OCI-LY1 (cell line): Measurements from ENCODE around the gene AFF1.

Source experiments
- H2AFZ ChIP-seq: fragments of 200-600 bp; sonication (generic), shearing (Covaris generic); 2 replicates; pipeline ENCODE4 v1.6.0; 2014; ENCODE audit warnings: antibody characterized with exemption, mild to moderate bottlenecking, low read length
- H3F3A ChIP-seq: fragments of 200-600 bp; sonication (generic), shearing (Covaris generic); 2 replicates; pipeline ENCODE4 v1.6.0; 2014; ENCODE audit warnings: mild to moderate bottlenecking, antibody characterized with exemption, low read length, moderate library complexity; ENCODE audit not compliant: insufficient read depth
- H3K27ac ChIP-seq: fragments of 200-600 bp; sonication (generic); 2 replicates; pipeline ENCODE4 v1.5.1; 2014; ENCODE audit warnings: low read length, mixed run types, mild to moderate bottlenecking, low read depth; ENCODE audit not compliant: poor library complexity, severe bottlenecking
- H3K27me3 ChIP-seq: fragments of 200-600 bp; sonication (generic); 2 replicates; pipeline ENCODE4 v1.6.0; 2014; ENCODE audit warnings: antibody characterized with exemption, mild to moderate bottlenecking, low read length, moderate library complexity; ENCODE audit not compliant: insufficient read depth
- H3K36me3 ChIP-seq: fragments of 200-600 bp; sonication (generic); 2 replicates; pipeline ENCODE4 v1.6.1; 2014; ENCODE audit warnings: mild to moderate bottlenecking, antibody characterized with exemption, low read length, moderate library complexity, mixed read lengths; ENCODE audit not compliant: insufficient read depth
- H3K4me1 ChIP-seq: fragments of 200-600 bp; sonication (generic); 2 replicates; pipeline ENCODE4 v1.5.1; 2014; ENCODE audit warnings: mild to moderate bottlenecking, low read length, moderate library complexity; ENCODE audit not compliant: insufficient read depth, severe bottlenecking
- H3K4me2 ChIP-seq: fragments of 200-600 bp; sonication (generic), shearing (Covaris generic); 2 replicates; pipeline ENCODE4 v1.6.1; 2014; ENCODE audit warnings: low read length
- H3K4me3 ChIP-seq: fragments of 200-600 bp; sonication (generic); 2 replicates; pipeline ENCODE4 v1.5.1; 2014; ENCODE audit warnings: low read length, low read depth, mild to moderate bottlenecking, mixed read lengths; ENCODE audit not compliant: poor library complexity, severe bottlenecking
- H3K79me2 ChIP-seq: fragments of 200-600 bp; shearing (Covaris generic); 2 replicates; pipeline ENCODE4 v1.6.1; 2016; ENCODE audit warnings: mixed run types, low read length, mixed read lengths; ENCODE audit not compliant: insufficient read depth
- H3K9ac ChIP-seq: fragments of 200-600 bp; sonication (generic), shearing (Covaris generic); 2 replicates; pipeline ENCODE4 v1.6.1; 2014; ENCODE audit warnings: mild to moderate bottlenecking, low read length, mixed read lengths
- H3K9me2 ChIP-seq: fragments of 200-600 bp; sonication (generic), shearing (Covaris generic); 2 replicates; pipeline ENCODE4 v1.6.1; 2014; ENCODE audit warnings: low read depth, mild to moderate bottlenecking, low read length, mixed read lengths
- H3K9me3 ChIP-seq: fragments of 200-600 bp; shearing (Covaris generic); 2 replicates; pipeline ENCODE4 v1.6.1; 2014; ENCODE audit warnings: low read length, mixed read lengths
- H4K20me1 ChIP-seq: fragments of 200-600 bp; sonication (generic), shearing (Covaris generic); 2 replicates; pipeline ENCODE4 v1.6.0; 2016; ENCODE audit warnings: mild to moderate bottlenecking, low read length; ENCODE audit not compliant: insufficient read depth
- CTCF ChIP-seq: fragments of 200-600 bp; sonication (generic), shearing (Covaris generic); IDR thresholded peaks from 2 replicates; pipeline ENCODE4 v1.5.1; 2017; ENCODE audit warnings: mild to moderate bottlenecking, antibody characterized with exemption, low read length, moderate library complexity, mixed read lengths
- EZH2 ChIP-seq: fragments of 200-600 bp; sonication (generic), shearing (Covaris generic); IDR thresholded peaks from 2 replicates; pipeline ENCODE4 v1.8.0; 2017; ENCODE audit warnings: borderline replicate concordance, mixed run types, mild to moderate bottlenecking, antibody characterized with exemption, low read length, moderate library complexity, mixed read lengths

AFF1 gene

GRCh38 chr4:87088186-87088585 lies 153.4 kb downstream of the AFF1 start:
- no peaks in the 10 kb centered on the region; the same call in 1 of the 2 replicates for H3F3A ChIP-seq
- H3K36me3 ChIP-seq = no peaks in the 10 kb centered on the region
- no peaks in the 10 kb centered on the region for H3K9me3 ChIP-seq
- no peak overlapping the region for H2AFZ ChIP-seq
- TF ChIP-seq CTCF = no peak
- TF ChIP-seq EZH2 = no peak
- no peaks in the 10 kb centered on the region for H3K27me3 ChIP-seq
- H3K4me1 ChIP-seq = peaks cover 9% of the 10 kb centered on the region
- no peaks in the 10 kb centered on the region for H3K9me2 ChIP-seq
- H3K79me2 ChIP-seq = no peaks in the 10 kb centered on the region
- H4K20me1 ChIP-seq = no peaks in the 10 kb centered on the region
- H3K27ac ChIP-seq = no peak overlapping the region
- no peak overlapping the region for H3K4me2 ChIP-seq
- no peak overlapping the region for H3K9ac ChIP-seq
- no peak overlapping the region for H3K4me3 ChIP-seq

- H3F3A ChIP-seq = no peaks in the 10 kb centered on the region; the same call in 1 of the 2 replicates
- H3K36me3 ChIP-seq = no peaks in the 10 kb centered on the region
- H3K9me2 ChIP-seq = no peaks in the 10 kb centered on the region
- H3K79me2 ChIP-seq = no peaks in the 10 kb centered on the region
- TF ChIP-seq EZH2 = no peak
- no peak for TF ChIP-seq CTCF
- H3K9ac ChIP-seq = no peak overlapping the region
- H3K4me1 ChIP-seq = peaks cover 12% of the 10 kb centered on the region
- H3K27me3 ChIP-seq = no peaks in the 10 kb centered on the region
- H3K4me2 ChIP-seq = no peak overlapping the region
- H3K9me3 ChIP-seq = no peaks in the 10 kb centered on the region
- H2AFZ ChIP-seq = no peak overlapping the region
- no peaks in the 10 kb centered on the region for H4K20me1 ChIP-seq
- H3K4me3 ChIP-seq = no peak overlapping the region
- H3K27ac ChIP-seq = no peak overlapping the region
These were observed 154.6 kb downstream of the AFF1 start for GRCh38 chr4:87089368-87089767.

- no peak overlapping the region for H3K4me3 ChIP-seq
- no peaks in the 10 kb centered on the region for H3K27me3 ChIP-seq
- no peaks in the 10 kb centered on the region for H3K9me2 ChIP-seq
- no peak overlapping the region for H3K27ac ChIP-seq
- H3K9ac ChIP-seq = no peak overlapping the region
- H3K4me1 ChIP-seq = peaks cover 12% of the 10 kb centered on the region
- no peaks in the 10 kb centered on the region for H3K9me3 ChIP-seq
- no peaks in the 10 kb centered on the region; the same call in 1 of the 2 replicates for H3F3A ChIP-seq
- no peak overlapping the region for H3K4me2 ChIP-seq
- H3K79me2 ChIP-seq = no peaks in the 10 kb centered on the region
- H3K36me3 ChIP-seq = no peaks in the 10 kb centered on the region
- TF ChIP-seq EZH2 = no peak
- TF ChIP-seq CTCF = no peak
- no peak overlapping the region for H2AFZ ChIP-seq
- H4K20me1 ChIP-seq = no peaks in the 10 kb centered on the region
These were observed 155.5 kb downstream of the AFF1 start for GRCh38 chr4:87090305-87090704.
